ENCODE data around the gene IGF2BP2.

DNA sequence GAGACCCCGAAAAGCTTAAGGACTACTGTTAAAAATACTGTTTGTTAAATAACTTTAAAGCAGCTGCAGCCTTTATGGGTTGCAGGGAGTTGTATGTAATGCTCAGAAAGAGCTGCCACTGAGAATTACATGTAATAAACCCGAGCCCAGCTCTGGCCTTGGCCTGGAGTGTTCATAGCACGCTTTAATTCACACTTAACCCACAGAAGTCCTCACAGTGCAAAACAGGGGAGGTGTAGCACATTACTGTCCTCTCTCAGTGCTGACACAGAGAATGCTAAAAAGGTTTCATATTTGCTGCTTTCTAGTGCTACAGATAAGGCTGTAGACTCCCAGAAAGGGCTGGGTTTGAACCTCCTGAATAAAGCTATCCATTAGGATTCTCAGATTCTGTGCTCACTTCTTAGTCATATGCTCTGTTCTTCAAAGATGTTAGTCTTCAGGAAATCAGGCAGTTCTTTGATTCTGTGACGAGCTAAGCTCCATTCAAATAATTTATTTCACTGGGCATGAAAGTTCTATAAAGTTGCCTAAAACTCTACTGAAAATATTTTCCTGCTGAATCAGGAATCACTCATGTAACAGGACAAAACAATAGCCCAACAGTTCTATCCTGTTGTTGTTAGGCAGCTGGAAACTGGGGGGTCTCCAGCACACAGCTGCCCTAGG lies 130.7 kb downstream of the IGF2BP2 start:
- TF ChIP-seq SMAD4 (CRISPR knock-in tag; conservative IDR thresholded peaks at IDR 0.05) (no peak), ZNF830 (CRISPR knock-in tag; IDR thresholded peaks at IDR 0.05) (no peak), SNRNP70 (optimal IDR thresholded peaks at IDR 0.05; ENCODE audit: low read depth, low read length) (no peak), SREBF2 (CRISPR knock-in tag; IDR thresholded peaks at IDR 0.05) (no peak), TAF1 (IDR thresholded peaks at IDR 0.05; ENCODE audit: control insufficient read depth, extremely low read depth, insufficient read depth, low read length, severe bottlenecking) (no peak)
- TF ChIP-seq, protein P1, sequence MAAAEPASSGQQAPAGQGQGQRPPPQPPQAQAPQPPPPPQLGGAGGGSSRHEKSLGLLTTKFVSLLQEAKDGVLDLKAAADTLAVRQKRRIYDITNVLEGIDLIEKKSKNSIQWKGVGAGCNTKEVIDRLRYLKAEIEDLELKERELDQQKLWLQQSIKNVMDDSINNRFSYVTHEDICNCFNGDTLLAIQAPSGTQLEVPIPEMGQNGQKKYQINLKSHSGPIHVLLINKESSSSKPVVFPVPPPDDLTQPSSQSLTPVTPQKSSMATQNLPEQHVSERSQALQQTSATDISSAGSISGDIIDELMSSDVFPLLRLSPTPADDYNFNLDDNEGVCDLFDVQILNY (CRISPR knock-in tag; IDR thresholded peaks at IDR 0.05) = no peak
- TF ChIP-seq, protein P2, sequence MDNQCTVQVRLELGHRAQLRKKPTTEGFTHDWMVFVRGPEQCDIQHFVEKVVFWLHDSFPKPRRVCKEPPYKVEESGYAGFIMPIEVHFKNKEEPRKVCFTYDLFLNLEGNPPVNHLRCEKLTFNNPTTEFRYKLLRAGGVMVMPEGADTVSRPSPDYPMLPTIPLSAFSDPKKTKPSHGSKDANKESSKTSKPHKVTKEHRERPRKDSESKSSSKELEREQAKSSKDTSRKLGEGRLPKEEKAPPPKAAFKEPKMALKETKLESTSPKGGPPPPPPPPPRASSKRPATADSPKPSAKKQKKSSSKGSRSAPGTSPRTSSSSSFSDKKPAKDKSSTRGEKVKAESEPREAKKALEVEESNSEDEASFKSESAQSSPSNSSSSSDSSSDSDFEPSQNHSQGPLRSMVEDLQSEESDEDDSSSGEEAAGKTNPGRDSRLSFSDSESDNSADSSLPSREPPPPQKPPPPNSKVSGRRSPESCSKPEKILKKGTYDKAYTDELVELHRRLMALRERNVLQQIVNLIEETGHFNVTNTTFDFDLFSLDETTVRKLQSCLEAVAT (IDR thresholded peaks at IDR 0.05) = no peak
- TF ChIP-seq, protein P3, sequence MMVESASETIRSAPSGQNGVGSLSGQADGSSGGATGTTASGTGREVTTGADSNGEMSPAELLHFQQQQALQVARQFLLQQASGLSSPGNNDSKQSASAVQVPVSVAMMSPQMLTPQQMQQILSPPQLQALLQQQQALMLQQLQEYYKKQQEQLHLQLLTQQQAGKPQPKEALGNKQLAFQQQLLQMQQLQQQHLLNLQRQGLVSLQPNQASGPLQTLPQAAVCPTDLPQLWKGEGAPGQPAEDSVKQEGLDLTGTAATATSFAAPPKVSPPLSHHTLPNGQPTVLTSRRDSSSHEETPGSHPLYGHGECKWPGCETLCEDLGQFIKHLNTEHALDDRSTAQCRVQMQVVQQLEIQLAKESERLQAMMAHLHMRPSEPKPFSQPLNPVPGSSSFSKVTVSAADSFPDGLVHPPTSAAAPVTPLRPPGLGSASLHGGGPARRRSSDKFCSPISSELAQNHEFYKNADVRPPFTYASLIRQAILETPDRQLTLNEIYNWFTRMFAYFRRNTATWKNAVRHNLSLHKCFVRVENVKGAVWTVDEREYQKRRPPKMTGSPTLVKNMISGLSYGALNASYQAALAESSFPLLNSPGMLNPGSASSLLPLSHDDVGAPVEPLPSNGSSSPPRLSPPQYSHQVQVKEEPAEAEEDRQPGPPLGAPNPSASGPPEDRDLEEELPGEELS (CRISPR knock-in tag; IDR thresholded peaks at IDR 0.05; ENCODE audit: borderline replicate concordance) = no peak
- TF ChIP-seq, protein P4, sequence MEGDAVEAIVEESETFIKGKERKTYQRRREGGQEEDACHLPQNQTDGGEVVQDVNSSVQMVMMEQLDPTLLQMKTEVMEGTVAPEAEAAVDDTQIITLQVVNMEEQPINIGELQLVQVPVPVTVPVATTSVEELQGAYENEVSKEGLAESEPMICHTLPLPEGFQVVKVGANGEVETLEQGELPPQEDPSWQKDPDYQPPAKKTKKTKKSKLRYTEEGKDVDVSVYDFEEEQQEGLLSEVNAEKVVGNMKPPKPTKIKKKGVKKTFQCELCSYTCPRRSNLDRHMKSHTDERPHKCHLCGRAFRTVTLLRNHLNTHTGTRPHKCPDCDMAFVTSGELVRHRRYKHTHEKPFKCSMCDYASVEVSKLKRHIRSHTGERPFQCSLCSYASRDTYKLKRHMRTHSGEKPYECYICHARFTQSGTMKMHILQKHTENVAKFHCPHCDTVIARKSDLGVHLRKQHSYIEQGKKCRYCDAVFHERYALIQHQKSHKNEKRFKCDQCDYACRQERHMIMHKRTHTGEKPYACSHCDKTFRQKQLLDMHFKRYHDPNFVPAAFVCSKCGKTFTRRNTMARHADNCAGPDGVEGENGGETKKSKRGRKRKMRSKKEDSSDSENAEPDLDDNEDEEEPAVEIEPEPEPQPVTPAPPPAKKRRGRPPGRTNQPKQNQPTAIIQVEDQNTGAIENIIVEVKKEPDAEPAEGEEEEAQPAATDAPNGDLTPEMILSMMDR (IDR thresholded peaks at IDR 0.05 in 2 of 3, conservative IDR thresholded peaks at IDR 0.05 in 1 of 3; ENCODE audit: insufficient read depth in 2 of 3, low read depth in 1 of 3, low read length in 3 of 3) = no peak
- TF ChIP-seq, protein P5, sequence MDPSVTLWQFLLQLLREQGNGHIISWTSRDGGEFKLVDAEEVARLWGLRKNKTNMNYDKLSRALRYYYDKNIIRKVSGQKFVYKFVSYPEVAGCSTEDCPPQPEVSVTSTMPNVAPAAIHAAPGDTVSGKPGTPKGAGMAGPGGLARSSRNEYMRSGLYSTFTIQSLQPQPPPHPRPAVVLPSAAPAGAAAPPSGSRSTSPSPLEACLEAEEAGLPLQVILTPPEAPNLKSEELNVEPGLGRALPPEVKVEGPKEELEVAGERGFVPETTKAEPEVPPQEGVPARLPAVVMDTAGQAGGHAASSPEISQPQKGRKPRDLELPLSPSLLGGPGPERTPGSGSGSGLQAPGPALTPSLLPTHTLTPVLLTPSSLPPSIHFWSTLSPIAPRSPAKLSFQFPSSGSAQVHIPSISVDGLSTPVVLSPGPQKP (CRISPR knock-in tag; IDR thresholded peaks at IDR 0.05) = no peak
